ENCODE data around the gene TSC22D1.
A peak's percentile ranks its signal among the peaks of the same experiment; 100 is the strongest.

The TSC22D1 gene

GRCh38 chr13:44506251-44506650 is 69.9 kb downstream of the TSC22D1 start:
- DNase-seq: no peak
- Mint-ChIP-seq H3K27ac (no peak overlapping the region), H3K36me3 (ENCODE audit: low read depth) (no peaks in the 10 kb centered on the region), H3K9me3 (no peaks in the 10 kb centered on the region), H3K27me3 (no peaks in the 10 kb centered on the region), H3K4me3 (no peak overlapping the region), H3K4me1 (ENCODE audit: low read depth) (no peaks in the 10 kb centered on the region)

DNA sequence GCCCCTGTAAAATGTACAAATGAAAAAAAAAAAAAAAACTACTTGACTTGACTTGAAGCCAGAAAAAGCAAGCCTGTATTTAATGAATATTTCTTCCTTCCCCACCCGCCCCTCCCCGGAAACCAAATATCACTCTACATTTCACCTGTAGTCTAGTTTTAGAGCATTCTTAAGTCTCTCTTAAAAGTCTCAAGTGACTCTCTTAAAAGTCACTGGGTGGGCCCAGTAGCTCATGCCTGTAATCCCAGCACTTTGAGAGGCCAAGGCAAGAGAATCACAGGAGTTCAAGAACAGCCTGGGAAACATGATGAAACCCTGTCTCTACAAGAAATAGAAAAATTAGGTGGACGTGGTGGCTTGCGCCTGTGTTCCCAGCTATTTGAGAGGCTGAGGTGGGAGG is 72.0 kb downstream of the TSC22D1 start:
- H3K36me3 Mint-ChIP-seq (ENCODE audit: low read depth): no peaks in the 10 kb centered on the region
- H3K4me1 Mint-ChIP-seq (ENCODE audit: low read depth): no peaks in the 10 kb centered on the region
- DNase-seq: no peak
- H3K27me3 Mint-ChIP-seq: no peaks in the 10 kb centered on the region
- no peak overlapping the region for H3K27ac Mint-ChIP-seq
- H3K9me3 Mint-ChIP-seq: no peaks in the 10 kb centered on the region
- H3K4me3 Mint-ChIP-seq: no peak overlapping the region

DNA sequence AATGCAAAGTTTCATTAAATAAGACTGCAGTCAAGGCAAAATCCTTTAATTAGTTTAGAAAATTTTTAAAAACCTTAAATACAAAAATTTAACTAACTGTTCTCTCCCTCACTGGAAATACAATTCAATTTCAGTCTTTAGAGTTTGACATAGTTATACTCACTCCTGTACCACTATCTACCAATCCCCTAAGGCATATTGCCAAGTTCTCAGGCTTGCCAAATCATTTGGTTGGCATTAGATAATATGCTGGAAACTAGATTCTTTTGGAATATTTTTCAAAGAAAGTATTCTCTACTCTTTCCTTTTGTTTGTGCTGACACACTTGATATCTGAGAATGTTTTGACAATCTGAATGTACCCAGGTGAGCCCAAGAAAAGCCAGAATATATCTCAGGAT is 77.2 kb downstream of the TSC22D1 start:
- H3K4me3 Mint-ChIP-seq: no peak overlapping the region
- H3K27ac Mint-ChIP-seq: no peak overlapping the region
- H3K9me3 Mint-ChIP-seq: peaks cover 8% of the 10 kb centered on the region
- DNase-seq: no peak
- H3K36me3 Mint-ChIP-seq (ENCODE audit: low read depth): no peaks in the 10 kb centered on the region
- no peaks in the 10 kb centered on the region for H3K27me3 Mint-ChIP-seq
- peaks cover 5% of the 10 kb centered on the region for H3K4me1 Mint-ChIP-seq (ENCODE audit: low read depth)

GRCh38 chr13:44498502-44498901 is 77.6 kb downstream of the TSC22D1 start:
- no peak for DNase-seq
- Mint-ChIP-seq H3K27me3 (no peaks in the 10 kb centered on the region), H3K4me3 (no peak overlapping the region), H3K27ac (no peak overlapping the region), H3K9me3 (peaks cover 8% of the 10 kb centered on the region), H3K36me3 (ENCODE audit: low read depth) (no peaks in the 10 kb centered on the region), H3K4me1 (ENCODE audit: low read depth) (peaks cover 5% of the 10 kb centered on the region)

DNA sequence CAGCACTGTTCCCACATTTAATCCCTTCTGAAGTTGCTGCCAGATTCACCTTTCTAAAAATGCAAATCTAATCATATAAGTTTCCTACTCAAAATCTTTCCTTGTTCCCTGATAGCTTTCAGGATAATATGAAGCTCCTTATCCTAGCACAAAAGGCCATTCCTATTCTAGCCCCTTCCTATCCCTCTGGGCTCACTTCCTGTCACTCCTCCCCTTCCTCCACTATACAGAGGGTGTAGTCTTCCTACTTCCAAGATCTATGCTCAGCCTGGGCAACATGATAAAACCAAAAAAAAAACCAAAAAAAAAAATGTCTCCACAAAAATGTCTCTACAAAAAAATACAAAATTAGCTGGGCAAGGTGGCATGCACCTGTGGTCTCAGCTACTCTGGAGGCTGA is 78.3 kb downstream of the TSC22D1 start:
- DNase-seq: no peak
- Mint-ChIP-seq H3K27ac (no peak overlapping the region), H3K9me3 (peaks cover 8% of the 10 kb centered on the region), H3K36me3 (ENCODE audit: low read depth) (no peaks in the 10 kb centered on the region), H3K27me3 (no peaks in the 10 kb centered on the region), H3K4me1 (ENCODE audit: low read depth) (peaks cover 8% of the 10 kb centered on the region), H3K4me3 (no peak overlapping the region)

GRCh38 chr13:44493213-44493812 is 82.8 kb downstream of the TSC22D1 start:
- H3K27me3 Mint-ChIP-seq: no peaks in the 10 kb centered on the region
- no peaks in the 10 kb centered on the region for H3K36me3 Mint-ChIP-seq (ENCODE audit: low read depth)

GRCh38 chr13:44489751-44490150 is 86.4 kb downstream of the TSC22D1 start:
- no peak for DNase-seq
- Mint-ChIP-seq H3K4me1 (ENCODE audit: low read depth) (peaks cover 13% of the 10 kb centered on the region), H3K4me3 (no peak overlapping the region), H3K9me3 (peaks cover 2% of the 10 kb centered on the region), H3K36me3 (ENCODE audit: low read depth) (no peaks in the 10 kb centered on the region), H3K27ac (no peak overlapping the region), H3K27me3 (no peaks in the 10 kb centered on the region)

More at GRCh38 chr13:44493213-44493812, 82.8 kb downstream of the TSC22D1 start:
- Mint-ChIP-seq H3K4me3 (no peak overlapping the region), H3K27ac (no peak overlapping the region), H3K4me1 (ENCODE audit: low read depth) (peaks cover 9% of the 10 kb centered on the region), H3K9me3 (peaks cover 8% of the 10 kb centered on the region)
- no peak for DNase-seq

- H3K27ac Mint-ChIP-seq: no peak overlapping the region
- no peak for DNase-seq
- no peaks in the 10 kb centered on the region for H3K27me3 Mint-ChIP-seq
- H3K9me3 Mint-ChIP-seq: no peaks in the 10 kb centered on the region
- H3K4me3 Mint-ChIP-seq: no peak overlapping the region
- no peaks in the 10 kb centered on the region for H3K36me3 Mint-ChIP-seq (ENCODE audit: low read depth)
- H3K4me1 Mint-ChIP-seq (ENCODE audit: low read depth): peaks cover 20% of the 10 kb centered on the region
These were observed 88.1 kb downstream of the TSC22D1 start for GRCh38 chr13:44487989-44488388.

DNA sequence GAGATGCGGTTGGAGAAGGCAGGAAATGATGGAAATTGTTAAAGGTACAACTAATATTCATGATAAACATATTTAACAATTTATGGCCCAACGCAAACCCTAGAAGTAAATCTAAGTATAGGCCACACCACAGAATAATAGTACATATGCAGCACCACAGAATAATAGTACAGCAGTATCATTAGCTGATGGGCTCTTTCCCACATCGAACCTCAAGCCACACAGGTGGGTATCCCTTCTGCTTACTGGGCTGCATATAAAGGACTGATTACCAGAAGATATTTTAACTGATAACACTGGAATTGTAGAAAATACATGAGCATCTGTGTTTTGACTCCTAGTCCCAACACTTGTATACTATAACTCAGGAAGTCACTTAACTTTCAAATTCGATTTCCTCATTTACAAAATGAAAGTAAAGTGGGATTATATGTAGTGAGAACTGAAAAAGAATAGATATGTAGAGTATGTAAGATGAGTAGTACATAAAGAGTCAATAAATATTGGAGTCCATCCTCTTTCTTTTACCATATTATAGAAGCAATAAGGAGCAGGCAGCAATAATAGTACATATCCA is 91.5 kb downstream of the TSC22D1 start:
- no peak overlapping the region for H3K27ac Mint-ChIP-seq
- DNase-seq: no peak
- H3K27me3 Mint-ChIP-seq: no peaks in the 10 kb centered on the region
- peak overlapping the region; percentile 43 for H3K4me3 Mint-ChIP-seq
- no peaks in the 10 kb centered on the region for H3K36me3 Mint-ChIP-seq (ENCODE audit: low read depth)
- H3K4me1 Mint-ChIP-seq (ENCODE audit: low read depth): peaks cover 18% of the 10 kb centered on the region
- no peaks in the 10 kb centered on the region for H3K9me3 Mint-ChIP-seq

DNA sequence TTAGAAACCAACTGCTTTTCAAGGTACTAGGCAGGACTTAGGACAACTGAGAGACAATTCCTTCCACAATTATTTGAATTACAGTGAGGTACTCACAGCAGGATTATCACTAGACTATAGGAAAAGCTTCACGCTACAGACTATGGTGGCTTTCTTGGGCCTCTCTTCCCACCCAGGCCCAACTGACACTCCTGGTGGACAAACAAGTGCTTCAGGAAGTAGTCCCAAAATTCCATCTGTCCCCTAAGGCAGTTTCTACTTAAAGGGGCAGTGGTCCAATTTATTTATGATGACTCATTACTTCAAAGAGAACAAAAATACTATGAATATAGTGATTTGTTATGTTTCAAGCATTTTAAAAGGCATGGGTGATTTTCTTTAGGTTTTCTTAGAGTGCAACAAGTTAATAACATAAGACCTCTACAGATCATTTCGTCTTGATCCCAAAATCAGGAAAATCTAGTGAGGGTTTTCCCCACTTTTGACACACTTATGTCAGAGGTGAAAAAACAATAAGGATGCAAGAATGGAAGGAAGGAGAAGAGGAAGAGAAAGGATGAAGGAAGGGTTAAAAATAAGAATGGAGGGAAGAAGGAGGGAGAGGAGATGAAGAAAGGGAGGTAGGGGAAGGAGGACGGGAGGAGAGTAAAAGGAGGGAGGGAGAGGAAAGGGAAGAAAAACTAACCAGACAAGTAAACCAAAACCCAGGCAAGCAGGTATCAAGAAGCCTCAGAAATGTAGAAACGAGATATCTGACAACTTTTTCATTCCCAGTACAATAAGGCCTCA is 101.8 kb downstream of the TSC22D1 start:
- no peak overlapping the region for H3K27ac Mint-ChIP-seq
- H3K9me3 Mint-ChIP-seq: no peaks in the 10 kb centered on the region
- no peaks in the 10 kb centered on the region for H3K4me1 Mint-ChIP-seq (ENCODE audit: low read depth)
- H3K36me3 Mint-ChIP-seq (ENCODE audit: low read depth): no peaks in the 10 kb centered on the region
- DNase-seq: no peak
- no peak overlapping the region for H3K4me3 Mint-ChIP-seq
- H3K27me3 Mint-ChIP-seq: no peaks in the 10 kb centered on the region

- Mint-ChIP-seq H3K9me3 (no peaks in the 10 kb centered on the region), H3K4me1 (ENCODE audit: low read depth) (no peaks in the 10 kb centered on the region), H3K4me3 (no peak overlapping the region), H3K27ac (no peak overlapping the region), H3K36me3 (ENCODE audit: low read depth) (no peaks in the 10 kb centered on the region), H3K27me3 (no peaks in the 10 kb centered on the region)
- no peak for DNase-seq
These were observed 104.4 kb downstream of the TSC22D1 start for GRCh38 chr13:44471686-44472085.

- no peaks in the 10 kb centered on the region for H3K4me1 Mint-ChIP-seq (ENCODE audit: low read depth)
- DNase-seq: no peak
- H3K27me3 Mint-ChIP-seq: no peaks in the 10 kb centered on the region
- no peak overlapping the region for H3K27ac Mint-ChIP-seq
- H3K4me3 Mint-ChIP-seq: no peak overlapping the region
- H3K9me3 Mint-ChIP-seq: no peaks in the 10 kb centered on the region
- H3K36me3 Mint-ChIP-seq (ENCODE audit: low read depth): no peaks in the 10 kb centered on the region
These were observed 105.2 kb downstream of the TSC22D1 start for GRCh38 chr13:44470638-44471562.

GRCh38 chr13:44468874-44469273 is 107.3 kb downstream of the TSC22D1 start:
- Mint-ChIP-seq H3K27ac (no peak overlapping the region), H3K9me3 (no peaks in the 10 kb centered on the region), H3K27me3 (no peaks in the 10 kb centered on the region), H3K36me3 (ENCODE audit: low read depth) (no peaks in the 10 kb centered on the region), H3K4me3 (no peak overlapping the region), H3K4me1 (ENCODE audit: low read depth) (no peaks in the 10 kb centered on the region)
- no peak for DNase-seq

DNA sequence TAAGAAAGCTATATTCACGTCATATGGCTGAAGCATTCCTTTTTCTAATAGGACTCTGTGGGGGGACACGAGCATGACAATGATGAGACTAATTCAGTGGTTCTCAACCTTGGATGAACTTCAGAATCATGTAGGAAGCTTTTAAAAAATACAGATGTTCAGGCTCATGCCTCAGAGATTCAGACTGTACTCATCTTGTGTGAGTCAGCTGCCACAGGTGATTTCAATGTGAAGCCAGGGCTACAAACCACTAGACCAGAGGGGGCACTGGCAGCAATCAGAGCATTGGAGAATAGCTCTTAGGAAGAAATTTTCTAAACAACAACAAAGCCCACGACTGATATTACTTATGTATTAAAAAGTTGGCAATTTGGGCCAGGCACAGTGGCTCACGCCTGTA is 110.8 kb downstream of the TSC22D1 start:
- Mint-ChIP-seq H3K4me1 (ENCODE audit: low read depth) (no peaks in the 10 kb centered on the region), H3K4me3 (no peak overlapping the region), H3K9me3 (no peaks in the 10 kb centered on the region), H3K27ac (no peak overlapping the region), H3K27me3 (no peaks in the 10 kb centered on the region), H3K36me3 (ENCODE audit: low read depth) (no peaks in the 10 kb centered on the region)
- no peak for DNase-seq

Measured in activated T-cell treated with anti-CD3 and anti-CD28 coated beads, Interleukin-2, amount 50 U/mL, for 24 hours (primary cell).